ENCODE results near the gene IL1R1.
"Not testable (repeated sequence)": the region's sequence is repeated elsewhere in the genome, so short reads cannot be mapped to it uniquely, and the experiment has no call there.

IL1R1 gene, protein sequence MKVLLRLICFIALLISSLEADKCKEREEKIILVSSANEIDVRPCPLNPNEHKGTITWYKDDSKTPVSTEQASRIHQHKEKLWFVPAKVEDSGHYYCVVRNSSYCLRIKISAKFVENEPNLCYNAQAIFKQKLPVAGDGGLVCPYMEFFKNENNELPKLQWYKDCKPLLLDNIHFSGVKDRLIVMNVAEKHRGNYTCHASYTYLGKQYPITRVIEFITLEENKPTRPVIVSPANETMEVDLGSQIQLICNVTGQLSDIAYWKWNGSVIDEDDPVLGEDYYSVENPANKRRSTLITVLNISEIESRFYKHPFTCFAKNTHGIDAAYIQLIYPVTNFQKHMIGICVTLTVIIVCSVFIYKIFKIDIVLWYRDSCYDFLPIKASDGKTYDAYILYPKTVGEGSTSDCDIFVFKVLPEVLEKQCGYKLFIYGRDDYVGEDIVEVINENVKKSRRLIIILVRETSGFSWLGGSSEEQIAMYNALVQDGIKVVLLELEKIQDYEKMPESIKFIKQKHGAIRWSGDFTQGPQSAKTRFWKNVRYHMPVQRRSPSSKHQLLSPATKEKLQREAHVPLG

GRCh38 chr2:102141970-102142828 lies at the start of gene IL1R1:
Gene IL1R1, plus strand, starts transcription at chr2:102142746. Its CDS starts 14,979 bp downstream, at chr2:102157725.
- no peak for DNase-seq

DNA sequence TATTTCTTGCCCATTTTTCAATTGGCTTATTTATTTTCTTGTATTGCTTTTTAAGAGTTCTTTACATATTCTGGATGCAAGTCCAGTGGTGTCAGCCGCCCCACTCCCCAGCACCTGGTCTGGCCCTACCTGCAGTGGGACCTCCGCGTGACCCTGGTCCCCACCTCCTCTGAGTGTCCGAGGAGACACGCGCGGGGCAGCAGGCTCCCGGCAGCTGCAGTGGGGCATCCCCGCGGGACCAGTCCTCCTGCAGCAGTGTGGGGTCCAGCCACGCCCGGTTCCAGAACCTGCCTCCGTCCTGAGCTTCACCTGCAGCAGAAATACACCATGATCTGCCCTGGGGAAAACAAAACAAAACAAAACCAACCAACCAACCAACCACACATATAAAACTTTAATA lies 48.9 kb upstream of the IL1R1 start:
- DNase-seq: no peak

DNA sequence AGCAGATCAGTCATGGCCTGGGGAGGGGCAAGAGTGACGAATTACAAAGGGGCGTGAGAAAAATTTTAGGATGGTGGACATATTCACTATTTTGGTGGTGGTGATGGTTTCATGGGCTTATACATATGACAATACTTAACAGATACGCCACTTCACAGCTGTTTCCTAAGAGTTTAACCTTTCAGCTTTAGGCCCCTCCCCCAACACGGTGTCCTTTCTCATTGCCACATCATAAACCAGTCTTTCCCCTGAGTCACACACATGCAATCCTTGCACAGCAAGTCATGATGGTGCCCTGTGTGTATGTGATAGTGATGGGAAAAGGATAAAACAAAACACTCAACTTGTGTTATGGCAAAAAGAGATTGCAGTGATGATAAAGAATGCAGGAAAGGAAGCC lies 47.6 kb upstream of the IL1R1 start:
- DNase-seq: no peak

GRCh38 chr2:102096103-102096502 lies 46.4 kb upstream of the IL1R1 start:
- DNase-seq: no peak

DNA sequence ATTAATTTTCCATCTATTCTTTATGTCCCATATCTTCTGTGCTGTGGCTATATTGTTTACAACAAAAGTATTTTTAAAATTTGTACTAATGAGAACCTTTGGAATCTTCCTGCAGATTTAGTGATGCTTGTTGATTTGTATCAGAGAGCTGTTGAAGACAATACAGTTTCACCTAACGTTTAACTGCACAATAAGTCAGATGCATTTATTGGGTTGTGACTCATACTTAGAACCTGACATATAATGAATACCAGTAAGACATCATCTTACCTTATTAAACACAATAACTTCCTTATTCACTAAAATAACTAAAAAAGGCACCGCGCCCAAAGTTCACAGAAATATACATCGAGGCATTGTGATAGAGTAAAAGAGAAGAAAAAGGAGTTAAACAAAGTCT lies 43.8 kb upstream of the IL1R1 start:
- no peak for DNase-seq

GRCh38 chr2:102099536-102100298 lies 42.8 kb upstream of the IL1R1 start:
- no peak for DNase-seq

DNA sequence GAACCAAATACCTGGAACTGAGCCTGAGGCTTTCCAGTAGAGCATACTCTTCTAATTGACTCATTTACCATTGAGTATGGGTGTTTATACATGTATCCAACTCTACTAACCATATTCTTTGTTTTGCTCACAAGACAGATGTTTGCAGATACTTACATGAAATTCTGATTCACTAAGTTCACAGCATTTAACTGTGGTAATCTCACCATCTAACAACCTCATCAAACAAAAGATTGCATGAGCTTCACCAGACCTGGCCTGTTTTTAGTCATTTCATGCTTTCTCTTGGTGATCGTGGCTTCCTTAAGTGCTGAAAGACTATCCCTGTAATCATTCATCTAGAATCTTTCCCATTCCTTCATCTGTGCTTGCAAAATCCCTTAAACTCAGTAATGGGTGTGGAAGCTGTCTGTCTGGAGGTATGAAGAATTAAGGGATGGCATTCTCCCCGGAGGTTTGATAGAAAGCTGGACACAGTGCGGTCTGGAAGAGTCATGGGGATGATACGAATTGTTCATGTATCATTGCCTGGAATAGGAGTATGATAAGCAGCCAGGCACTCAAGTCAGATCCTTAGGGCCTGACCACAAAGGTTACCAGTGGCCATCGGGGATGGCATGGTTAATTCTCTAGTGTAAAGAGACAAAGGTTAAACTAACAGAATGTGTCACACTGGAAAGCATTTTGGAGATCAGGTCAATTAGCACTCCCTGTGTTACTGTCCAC lies 42.0 kb upstream of the IL1R1 start:
- no peak for DNase-seq

DNA sequence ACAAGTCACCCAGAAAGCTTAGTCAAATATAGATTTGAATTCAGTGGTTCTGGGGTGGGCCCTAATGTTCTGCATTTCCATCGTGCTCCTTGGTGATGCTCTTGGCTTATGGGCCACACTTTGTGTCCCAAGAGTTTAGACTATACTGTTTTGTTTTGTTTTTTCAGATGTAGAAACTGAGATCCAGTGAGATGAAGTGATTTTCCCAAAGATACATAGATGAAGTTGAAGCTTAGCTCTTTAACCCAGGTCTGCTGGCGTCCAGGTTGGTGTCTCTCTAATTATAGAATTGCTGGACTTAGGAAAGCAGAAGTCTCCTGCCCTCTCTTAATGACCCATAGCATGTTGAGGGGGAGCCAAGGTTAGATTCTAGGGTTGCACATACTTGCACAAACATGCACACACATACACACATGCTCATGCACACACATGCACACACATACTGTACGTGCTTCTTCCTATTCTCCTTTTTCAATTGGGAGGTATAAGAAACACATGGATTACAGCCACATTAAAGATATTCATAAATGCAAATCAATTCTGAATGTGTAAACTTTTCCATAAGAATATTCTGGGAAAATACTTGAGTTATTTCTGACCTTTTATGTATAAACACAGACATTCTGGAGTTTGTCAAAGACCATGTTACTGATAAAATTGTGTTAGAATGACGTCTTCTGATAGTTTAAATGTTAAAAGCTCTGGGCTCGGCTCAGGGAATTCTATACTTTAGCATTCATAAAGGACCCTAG lies 41.3 kb upstream of the IL1R1 start:
- DNase-seq: no peak

DNA sequence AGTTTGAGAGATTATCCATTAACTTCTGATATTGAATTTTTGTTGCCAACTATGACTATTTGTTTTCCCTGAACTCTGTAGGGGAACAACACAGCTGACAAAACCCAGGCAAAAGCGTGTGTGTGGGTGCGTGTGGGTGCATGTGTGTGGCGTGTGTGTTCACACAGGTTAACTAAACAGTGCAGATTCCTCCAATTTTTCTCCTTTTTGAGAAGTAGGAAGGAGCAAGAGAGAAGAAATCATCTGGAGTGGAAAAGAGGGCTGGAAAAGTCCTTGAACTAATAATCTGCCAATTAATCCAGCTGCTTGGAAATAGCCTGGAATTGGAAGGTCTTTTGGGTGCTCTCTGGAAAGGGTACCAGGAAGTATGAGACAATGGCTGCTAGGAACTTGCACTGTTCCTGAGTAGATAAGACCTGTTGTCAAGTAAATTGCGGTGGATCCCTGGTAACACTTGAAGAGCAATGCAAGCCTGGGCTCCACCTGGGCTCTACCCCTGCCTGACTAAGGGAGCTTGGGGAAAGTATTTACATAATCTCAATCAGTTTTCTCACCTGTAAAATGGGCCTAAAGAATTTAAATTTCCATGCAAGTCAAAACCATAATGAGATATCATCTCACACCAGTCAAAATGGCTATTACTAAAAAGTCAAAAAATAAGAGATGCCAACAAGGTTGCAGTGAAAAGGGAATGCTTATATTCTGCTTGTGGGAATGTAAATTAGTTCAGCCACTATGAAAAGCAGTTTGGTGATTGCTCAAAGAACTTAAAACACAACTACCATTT lies 40.5 kb upstream of the IL1R1 start:
- no peak for DNase-seq

GRCh38 chr2:102102636-102102948 lies 40.0 kb upstream of the IL1R1 start:
- DNase-seq: not testable (repeated sequence)

- DNase-seq: no peak
Observed at GRCh38 chr2:102103284-102103683, 39.3 kb upstream of the IL1R1 start.

- DNase-seq: no peak
Observed at GRCh38 chr2:102103992-102104871, 38.3 kb upstream of the IL1R1 start.

- DNase-seq: no peak
Observed at GRCh38 chr2:102106133-102106556, 36.4 kb upstream of the IL1R1 start.

DNA sequence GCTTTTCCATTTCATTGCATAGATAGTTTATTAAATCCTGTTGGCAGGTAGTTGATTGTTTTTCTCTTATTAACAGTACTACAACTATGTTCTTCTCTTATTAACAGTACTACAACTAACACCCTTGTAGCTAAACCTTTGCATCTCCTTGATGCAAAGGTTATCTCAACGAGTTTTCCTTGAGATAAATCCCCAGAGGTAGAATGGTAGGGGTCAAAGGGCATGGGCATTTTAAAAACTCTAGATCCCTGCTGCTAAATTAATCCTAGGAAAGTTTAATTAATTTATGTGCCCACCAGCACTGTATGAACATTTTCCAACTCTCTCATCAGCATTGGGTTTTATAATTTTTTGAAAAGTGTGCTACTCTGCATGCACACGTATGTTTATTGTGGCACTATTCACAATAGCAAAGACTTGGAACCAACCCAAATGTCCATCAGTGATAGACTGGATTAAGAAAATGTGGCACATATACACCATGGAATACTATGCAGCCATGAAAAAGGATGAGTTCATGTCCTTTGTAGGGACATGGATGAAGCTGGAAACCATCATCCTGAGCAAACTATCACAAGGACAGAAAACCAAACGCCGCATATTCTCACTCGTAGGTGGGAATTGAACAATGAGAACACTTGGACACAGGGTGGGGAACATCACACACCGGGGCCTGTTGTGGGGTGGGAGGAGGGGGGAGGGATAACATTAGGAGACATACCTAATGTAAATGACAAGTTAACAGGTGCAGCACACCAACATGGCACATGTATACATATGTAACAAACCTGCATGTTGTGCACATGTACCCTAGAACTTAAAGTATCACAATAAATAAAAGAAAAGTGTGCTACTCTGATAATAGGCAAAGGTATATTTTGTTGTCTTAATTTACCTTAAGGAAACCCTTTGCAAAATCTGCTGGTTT lies 35.5 kb upstream of the IL1R1 start:
- not testable (repeated sequence) for DNase-seq

DNA sequence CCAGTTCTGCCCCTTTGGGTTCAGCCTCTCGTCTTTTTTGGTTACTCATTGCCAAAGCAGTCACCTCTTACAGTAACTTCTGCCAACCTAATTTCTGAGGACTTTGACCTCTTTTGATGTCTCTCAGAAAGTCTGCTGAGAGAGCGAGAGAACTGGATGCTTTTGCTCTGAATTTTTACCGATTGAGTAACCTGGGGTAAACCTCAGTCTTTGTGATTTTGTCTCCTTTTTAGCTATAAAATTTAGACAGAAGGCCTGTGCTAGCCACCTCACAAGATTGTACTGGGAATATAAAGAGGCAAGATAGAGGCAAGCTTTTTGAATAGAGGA lies 34.8 kb upstream of the IL1R1 start:
- DNase-seq: no peak

GRCh38 chr2:102109016-102109415 lies 33.5 kb upstream of the IL1R1 start:
- DNase-seq: no peak

DNA sequence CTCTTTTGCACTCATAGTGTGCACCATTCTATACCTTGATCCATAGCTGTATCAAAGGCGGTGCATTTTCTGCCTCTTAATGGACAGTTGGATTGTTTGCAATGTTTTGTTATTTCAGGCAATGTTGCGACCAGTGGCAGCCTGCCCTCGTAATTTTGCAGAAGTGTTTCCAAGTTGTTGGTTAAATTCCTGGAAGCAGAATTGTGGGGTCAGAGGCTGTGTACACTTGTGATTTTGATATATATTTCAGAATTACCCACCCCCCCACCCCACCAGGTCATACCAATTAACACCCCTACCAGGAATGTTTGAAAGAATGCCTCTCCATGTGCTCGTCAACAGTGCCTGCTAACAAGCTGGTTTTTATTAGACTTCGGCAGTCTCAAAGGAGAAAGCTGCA lies 32.4 kb upstream of the IL1R1 start:
- no peak for DNase-seq

- DNase-seq: no peak
Observed at GRCh38 chr2:102110596-102111334, 31.8 kb upstream of the IL1R1 start.
